Measurements from ENCODE around the gene GRSF1.

- TF ChIP-seq, protein P1, sequence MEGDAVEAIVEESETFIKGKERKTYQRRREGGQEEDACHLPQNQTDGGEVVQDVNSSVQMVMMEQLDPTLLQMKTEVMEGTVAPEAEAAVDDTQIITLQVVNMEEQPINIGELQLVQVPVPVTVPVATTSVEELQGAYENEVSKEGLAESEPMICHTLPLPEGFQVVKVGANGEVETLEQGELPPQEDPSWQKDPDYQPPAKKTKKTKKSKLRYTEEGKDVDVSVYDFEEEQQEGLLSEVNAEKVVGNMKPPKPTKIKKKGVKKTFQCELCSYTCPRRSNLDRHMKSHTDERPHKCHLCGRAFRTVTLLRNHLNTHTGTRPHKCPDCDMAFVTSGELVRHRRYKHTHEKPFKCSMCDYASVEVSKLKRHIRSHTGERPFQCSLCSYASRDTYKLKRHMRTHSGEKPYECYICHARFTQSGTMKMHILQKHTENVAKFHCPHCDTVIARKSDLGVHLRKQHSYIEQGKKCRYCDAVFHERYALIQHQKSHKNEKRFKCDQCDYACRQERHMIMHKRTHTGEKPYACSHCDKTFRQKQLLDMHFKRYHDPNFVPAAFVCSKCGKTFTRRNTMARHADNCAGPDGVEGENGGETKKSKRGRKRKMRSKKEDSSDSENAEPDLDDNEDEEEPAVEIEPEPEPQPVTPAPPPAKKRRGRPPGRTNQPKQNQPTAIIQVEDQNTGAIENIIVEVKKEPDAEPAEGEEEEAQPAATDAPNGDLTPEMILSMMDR (IDR thresholded peaks at IDR 0.05) = no peak
- no peak for TF ChIP-seq POLR2A (IDR thresholded peaks at IDR 0.05)
Measured at GRCh38 chr4:70772929-70773555, 66.6 kb downstream of the GRSF1 start.
